CD4-positive, alpha-beta T cell treated with Interleukin-6 for 4 hours (primary cell): ENCODE results near the gene TLE3.

ENCODE experiments used
- DNase-seq: peaks from one replicate; pipeline ENCODE4 v3.0.0-alpha.2; 2020; ENCODE audit warnings: mixed read lengths

Gene TLE3

GRCh38 chr15:70061696-70062270 lies 35.9 kb downstream of the TLE3 start:
- DNase-seq: no peak

DNA sequence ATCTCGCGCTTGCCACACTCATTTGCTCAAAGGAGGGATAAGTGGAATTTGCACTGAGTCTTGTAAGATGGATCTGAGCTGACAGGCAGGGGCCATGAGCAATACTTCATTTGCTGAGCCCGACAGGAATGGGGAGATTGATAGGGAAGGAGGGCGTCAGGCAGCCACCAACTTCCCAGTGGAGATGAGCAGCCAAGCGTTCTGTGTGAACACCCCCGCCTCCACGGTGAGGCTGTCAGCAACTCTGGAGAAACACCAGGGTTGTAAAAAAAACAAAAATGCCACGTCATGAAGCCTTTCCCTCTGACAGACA lies 36.8 kb downstream of the TLE3 start:
- no peak for DNase-seq

GRCh38 chr15:70060214-70060992 lies 37.3 kb downstream of the TLE3 start:
- no peak for DNase-seq

DNA sequence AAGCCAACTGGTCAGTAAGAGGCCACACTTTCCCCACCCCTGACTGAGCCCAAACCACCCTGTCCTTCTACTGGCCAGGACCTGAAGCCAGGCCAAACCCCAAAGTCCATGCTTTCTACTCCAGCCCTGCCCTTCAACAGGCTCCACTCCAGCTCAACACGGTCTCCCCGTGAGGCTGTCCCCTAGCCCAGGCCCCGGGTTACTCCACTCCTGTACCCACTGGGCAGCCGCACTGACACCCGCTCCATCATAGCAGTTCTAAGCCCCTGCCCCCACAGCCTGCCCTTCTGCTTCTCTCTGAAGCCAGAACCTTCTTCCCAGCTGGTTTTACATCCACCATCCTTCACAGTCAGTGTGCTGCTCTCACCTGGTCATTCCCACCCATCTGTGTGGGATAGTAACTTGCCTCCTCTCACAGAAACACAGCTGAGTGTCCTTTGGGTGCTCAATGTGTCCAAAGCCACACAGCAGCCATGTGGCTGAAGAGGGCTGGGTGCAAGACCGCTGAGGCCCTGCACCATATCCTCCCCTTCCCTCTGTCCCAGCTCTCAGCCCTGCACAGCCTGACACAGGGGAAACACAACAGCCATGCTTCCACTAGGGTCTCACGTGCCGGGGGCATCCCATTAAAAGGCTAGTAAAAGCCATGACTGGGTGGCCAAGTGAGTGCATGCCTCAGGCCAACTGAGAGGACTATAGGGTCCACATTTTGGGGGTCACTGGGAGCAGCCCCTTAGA lies 38.1 kb downstream of the TLE3 start:
- DNase-seq: no peak

DNA sequence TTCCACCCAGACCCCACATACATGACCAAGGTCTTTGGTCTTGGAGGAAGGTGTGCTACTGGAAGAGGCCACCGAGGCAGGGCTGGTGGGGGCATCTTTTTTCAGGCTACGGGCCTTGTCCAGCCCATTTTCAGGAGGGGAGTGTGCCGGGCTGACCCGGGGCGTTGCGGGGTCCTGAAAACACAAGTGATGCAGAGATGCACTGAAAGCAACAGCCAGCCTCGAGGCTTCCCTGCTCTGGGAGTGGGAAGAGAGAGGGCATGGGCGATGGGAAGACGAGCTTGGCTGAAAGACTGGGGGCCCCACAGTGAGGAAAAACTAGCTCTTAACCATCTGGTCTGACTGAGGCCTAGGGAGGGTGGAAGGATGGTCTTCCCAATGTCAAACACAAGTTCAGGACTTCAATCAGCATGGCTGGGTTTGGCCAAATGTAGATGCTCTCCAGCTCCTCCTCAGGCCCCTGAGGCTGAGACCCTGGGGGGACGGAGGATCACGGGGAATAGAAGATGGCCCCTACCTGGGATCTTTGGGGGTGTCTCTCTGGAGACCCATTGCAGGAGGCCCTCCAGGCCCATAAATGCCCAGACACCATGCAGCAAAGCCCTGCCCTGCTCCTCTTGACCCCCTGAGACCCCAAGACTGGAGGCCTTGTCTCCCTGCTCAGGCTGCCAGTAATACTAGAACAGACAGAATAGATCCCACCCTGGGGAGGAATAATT lies 38.9 kb downstream of the TLE3 start:
- no peak for DNase-seq

- DNase-seq: no peak
Measured at GRCh38 chr15:70057931-70058641, 39.6 kb downstream of the TLE3 start.

GRCh38 chr15:70056091-70056680 lies 41.5 kb downstream of the TLE3 start:
- DNase-seq: no peak

DNA sequence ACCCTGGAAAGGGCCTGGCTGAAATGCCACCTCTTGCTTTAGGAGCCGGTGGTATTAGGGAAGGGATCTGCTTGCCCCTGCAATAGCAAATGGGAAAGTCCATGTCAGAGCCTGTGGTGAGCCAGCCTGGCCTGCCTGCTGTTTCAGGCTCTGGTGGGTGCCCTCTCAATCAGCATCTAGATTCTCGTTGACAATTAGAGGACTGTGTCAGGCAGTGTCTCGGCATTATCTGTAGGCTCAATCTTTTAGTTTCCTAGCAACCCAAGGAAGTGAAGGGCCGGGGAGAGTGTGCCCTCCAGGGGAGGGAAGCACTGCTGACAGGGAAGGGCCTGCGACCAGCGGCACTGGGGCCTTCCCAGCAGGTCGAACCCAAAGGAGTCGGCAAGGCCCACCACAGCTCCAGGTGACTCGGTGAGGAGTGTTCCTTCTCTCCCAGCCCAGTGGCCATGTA lies 42.1 kb downstream of the TLE3 start:
- no peak for DNase-seq

GRCh38 chr15:70054884-70055387 lies 42.8 kb downstream of the TLE3 start:
- DNase-seq: no peak

- DNase-seq: no peak
Measured at GRCh38 chr15:70054366-70054765, 43.4 kb downstream of the TLE3 start.

DNA sequence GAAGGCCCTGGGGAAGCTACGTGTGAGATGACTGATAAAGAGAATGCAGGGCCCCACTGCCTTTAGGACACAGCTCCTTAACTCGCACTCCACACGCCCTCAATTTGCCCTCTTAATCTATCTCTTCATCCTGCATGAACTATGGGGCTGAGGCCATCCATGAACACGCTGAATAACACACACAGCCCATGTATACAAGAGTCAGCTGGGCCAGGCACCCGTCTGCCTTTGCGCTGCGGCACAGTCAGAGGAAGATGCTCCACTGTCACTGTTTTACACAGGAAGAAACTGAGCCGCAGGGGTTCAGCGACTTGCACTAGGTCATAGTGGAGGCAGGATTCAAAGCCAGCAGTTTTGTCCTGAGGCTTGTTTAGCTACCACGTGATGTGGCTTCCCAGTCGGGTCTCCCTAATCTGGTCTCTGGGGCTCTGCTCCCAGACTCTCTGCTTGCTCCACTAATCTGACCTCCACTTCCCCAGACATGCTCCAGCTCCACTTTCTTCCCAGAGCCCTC lies 43.9 kb downstream of the TLE3 start:
- DNase-seq: no peak

GRCh38 chr15:70053001-70053715 lies 44.6 kb downstream of the TLE3 start:
- no peak for DNase-seq

DNA sequence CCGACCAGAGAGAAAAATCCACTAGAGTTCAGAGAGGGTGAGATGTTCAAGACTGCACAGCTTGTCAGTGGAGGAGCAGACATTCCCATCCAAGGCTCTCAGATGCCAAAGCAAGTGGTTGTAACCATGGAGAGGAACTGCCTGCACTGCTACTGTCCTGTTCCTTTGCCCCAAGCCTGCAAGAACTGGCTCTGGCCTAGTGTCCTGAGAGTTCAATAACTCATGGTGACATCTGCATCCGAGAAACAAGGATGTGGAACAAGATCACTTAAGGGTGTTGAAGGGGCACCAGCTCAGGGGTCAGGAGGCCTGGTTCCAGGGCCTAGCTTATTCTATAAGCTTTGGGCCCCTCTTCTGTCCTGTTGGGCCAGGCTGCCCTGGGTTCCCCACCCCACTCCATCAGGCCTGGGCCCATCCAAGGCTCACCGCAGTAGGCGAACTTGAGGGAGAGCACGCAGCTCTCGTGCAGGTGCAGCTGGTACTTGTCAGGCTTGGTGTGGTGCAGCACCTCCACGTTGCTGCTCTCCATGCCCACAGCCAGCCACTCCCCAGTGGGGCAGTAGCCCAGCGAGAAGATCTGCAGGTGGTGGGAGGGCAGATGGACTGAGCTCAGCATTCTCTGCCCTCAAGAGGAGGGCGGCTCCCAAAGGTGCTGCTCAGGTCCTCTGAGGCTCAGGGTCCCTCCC lies 45.6 kb downstream of the TLE3 start:
- no peak for DNase-seq

- DNase-seq: no peak
Measured at GRCh38 chr15:70050970-70051369, 46.7 kb downstream of the TLE3 start.

GRCh38 chr15:70050441-70050840 lies 47.3 kb downstream of the TLE3 start:
- DNase-seq: no peak

DNA sequence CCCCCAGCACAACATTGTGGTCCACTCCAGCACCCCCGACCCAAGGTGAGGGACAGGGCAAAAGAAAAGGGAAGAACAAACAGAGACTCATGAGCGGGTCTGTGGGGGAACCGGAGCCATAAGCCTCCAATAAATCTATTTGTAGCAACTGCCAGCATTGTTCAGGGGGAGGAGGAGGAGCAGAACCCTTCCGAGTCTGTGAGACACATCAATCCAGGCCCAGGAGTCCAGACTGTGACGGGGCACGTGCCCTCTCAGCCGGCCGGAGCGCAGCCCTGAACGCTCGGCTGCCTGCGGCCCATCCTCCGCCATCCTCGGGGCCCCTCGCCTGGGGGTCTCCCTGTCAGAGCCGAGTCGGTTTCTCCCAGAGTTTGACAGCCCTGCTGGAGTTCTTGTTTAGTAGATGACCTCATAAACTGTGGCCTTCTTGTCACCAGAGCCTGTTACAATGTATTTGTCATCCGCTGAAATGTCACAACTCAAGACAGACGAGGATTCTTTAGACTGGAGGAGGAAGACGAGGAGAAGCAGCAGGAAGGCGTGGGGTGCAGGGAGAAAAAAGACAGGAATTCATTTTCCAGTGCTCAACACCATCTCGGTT lies 47.9 kb downstream of the TLE3 start:
- DNase-seq: no peak

- no peak for DNase-seq
Measured at GRCh38 chr15:70048578-70049514, 48.9 kb downstream of the TLE3 start.

GRCh38 chr15:70048198-70048565 lies 49.5 kb downstream of the TLE3 start:
- DNase-seq: no peak
